Activated T-cell treated with anti-CD3 and anti-CD28 coated beads, Interleukin-2, amount 50 U/mL, for 48 hours (primary cell): ENCODE data around the gene SDSL.
A peak's percentile ranks its signal among the peaks of the same experiment; 100 is the strongest.

Source experiments
- DNase-seq, 2 experiments: peaks; one replicate each; pipeline ENCODE4 v3.0.0-alpha.2; 2020

Gene SDSL

DNA sequence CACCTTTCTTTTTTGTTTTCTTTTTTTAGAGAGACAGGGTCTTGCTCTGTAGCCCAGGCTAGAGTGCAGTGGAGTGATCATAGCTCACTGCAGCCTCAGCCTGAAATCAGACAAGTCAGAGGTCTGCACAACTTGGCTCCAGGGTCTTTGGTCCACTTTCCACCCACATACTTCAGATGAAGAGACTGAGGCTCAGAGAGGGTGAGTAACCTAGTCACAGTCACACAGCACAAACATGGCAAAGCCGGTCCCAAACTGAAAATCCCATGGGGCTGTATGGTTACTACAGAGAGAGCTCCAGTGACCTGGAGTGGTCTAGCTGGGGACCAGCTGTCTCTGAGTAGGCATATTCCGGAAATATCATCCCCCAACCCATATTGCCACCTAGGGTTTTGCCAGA lies 30.3 kb downstream of the SDSL start:
- DNase-seq: no peak

DNA sequence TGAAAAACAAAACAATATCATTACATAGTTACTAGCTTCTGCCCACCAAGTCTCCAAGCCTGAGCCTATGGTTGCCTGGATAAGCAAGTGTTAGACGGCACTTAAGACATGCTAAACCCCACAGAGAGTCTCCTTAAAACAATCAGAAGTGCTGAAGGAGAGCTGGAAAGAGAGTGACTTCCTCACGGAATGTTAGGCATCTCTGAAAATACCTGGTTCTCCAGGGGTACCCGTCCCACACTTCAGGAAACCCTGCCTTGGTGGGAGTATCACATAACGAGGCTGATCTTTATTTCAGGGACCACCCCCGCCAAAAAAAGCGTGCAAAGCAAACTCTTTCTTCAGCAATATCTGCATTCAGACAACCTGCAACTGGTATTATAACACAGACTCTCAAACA lies 31.1 kb downstream of the SDSL start:
- no peak for DNase-seq

DNA sequence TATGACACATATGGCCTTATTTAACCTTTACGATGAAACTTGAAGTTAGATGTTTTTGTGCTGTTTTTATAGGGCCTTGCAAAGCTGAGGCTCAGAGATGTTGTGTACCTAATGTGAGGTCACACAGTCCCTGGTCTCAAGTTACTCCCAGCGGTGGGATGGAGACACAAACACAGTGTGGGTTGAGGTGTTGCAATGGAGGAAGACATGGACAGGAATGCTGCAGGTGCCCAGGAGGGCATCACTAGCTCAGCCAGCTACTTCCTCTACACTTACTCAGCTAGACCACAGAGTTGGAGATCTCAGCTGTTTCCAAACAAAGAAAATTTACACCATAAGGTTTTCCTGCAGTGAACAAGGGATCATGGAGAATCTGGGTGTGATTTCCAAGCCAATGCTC lies 34.0 kb downstream of the SDSL start:
- no peak for DNase-seq

DNA sequence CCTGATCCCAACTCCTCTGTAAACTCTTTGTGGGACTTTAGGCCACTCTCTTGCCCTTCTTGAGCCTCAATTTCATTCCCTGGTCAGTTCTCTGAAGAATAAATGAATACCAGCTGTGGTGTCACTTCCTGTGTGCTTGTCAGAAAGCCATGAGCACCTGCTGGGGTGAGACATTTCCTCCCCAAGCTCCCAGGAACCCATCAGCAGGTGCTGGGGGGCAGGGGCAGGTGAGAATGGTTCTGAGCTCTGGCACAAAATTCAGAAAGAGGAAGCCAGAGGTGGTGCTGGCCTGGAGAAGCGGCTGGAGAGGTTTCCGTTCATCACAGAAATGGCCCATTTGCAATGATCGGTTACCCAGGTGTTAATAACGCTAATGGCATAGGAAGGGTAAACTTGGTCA lies 34.6 kb downstream of the SDSL start:
- DNase-seq: no peak

DNA sequence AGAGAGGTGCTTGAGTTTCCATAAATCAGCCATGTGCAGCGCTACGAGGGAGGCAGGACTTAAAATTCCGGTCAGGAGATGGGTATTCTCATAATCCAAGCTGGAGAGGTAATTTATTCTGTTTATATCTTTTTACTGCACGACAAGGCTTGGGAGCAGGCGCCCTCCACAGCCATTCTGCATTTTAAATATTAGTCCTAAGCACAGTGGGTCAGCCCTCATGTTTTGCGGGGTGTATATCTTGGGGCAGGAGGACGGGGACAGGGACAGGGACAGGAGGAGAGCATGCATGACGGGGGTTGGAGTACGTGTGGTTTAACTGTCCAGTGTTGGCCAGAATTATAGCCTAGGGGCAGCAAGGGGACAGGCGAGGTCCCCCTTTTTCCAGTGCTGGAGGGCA lies 35.0 kb downstream of the SDSL start:
- no peak for DNase-seq

DNA sequence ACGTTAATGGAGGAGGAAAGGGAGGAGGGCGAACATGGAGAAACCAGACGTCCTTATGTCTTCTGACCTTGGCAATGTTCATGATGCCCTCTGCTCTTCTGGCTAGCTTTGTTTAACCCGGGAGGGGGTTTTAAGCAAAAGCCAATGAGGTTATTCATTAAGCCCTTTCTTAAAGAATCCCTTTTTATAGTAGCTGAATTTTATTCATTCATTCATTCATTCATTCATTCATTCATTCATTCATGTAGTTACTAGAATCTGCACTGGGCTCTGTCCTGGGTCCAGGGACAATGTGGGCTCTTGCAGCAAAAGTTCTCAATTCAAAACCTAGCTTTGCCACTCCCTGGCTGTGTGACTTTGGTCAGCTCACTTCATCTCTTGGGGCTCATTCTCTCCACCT lies 35.5 kb downstream of the SDSL start:
- DNase-seq: no peak

DNA sequence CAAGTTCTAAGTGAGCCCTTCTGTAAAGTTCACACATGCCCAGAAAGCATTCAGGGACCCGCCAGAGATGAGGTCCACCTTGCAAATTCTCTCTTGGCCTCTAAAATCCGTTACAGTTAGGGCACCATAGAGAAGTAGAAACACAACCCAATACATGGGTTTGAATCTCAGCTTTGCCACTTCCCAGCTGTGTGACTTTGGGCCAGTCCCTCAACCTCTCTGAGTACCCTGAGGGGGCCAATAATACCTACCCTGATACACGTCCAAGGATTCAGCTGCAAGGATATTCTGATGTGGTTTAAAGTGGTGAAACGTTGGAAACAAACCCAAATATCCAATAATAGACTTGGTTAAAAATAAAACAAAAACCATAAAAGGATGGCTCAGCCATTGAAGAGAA lies 37.8 kb downstream of the SDSL start:
- DNase-seq: no peak

DNA sequence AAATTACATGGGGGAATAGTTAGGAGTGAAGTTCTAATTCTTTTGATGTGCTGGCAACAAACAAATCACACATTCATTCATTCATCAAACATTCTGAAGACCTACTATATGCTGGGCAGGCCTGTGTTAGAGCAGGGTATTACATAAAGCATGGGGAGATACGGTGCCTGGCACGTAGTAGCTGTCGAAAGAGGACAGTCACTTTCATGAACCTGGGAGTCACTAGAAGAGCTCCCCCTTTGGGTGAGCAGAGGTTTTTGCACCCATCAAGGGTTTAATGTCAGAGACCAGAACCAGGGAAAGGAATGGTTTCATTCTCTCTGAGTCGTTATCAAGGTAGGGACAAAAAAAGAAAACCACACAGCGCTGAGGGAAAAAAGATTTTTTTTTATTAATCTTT lies 39.5 kb downstream of the SDSL start:
- no peak for DNase-seq

DNA sequence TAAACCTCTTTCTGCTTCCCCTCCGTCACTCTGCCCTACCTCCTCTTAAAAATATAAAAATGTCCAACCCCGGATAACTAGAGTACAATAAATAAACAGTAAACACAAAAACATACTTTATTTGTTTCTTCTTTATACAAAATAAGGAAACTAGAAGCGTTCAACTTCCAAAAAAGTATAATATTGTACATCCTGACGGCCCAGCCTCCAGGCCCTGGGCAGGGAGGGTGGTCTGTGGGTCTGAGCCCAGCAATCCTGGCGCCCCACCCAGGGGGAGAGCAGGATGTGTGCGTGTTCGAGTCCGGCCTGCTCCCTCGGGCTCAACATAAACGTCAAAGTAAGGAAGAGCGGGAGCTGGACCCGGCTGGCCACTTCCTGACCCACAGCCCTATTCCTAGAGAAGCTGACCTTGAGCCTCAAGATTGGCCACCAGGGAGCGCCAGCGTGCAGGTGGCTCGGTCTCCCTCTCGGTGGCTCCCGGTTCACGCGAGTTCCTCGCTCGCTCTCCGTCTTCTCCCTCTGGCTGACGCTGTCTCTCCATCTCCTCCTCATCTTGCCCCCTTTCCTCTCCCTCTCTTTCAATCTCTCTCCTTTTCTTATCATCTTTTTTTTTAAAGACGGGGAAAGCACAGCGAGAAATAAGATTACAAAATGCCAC lies 40.1 kb downstream of the SDSL start:
- DNase-seq: peak; percentile 83 to 84

DNA sequence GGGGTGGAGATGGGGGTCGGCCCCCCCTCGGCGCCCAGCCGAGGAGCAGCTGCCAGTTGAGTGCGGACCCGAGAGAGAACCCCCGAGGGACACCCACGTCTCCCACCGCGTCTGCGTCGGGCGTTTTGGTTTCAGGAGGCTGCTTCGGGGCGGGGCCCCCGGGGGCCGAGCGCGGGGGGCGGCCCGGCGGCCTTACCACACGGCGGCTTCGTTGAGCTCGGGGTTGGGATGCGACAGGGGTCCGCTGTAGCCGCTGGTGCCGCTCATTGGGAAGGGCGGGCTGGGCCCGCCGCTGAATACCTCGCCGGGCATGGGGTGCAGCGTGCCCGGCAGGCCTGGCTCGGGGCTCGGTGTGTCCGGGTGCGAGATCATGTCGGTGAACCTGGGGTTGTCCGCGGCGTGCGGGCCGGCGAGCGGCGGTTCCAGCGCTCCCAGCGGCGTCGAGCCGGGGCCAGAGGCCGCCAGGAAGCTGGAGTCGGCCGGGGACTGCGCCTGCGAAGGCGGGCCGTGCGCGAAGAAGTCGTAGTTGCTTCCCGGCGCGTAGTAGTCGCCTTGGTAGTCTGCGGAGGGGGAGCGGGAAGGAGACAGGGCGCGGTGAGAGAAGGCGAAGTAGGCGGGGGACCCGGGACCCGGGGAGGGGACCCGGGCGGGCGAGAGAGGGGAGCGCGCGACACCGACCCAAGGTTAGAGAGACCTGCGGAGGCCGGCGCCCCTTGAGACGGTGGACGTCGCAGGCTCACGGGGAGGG lies 41.0 kb downstream of the SDSL start:
- peak; percentile 31 to 48 for DNase-seq

DNA sequence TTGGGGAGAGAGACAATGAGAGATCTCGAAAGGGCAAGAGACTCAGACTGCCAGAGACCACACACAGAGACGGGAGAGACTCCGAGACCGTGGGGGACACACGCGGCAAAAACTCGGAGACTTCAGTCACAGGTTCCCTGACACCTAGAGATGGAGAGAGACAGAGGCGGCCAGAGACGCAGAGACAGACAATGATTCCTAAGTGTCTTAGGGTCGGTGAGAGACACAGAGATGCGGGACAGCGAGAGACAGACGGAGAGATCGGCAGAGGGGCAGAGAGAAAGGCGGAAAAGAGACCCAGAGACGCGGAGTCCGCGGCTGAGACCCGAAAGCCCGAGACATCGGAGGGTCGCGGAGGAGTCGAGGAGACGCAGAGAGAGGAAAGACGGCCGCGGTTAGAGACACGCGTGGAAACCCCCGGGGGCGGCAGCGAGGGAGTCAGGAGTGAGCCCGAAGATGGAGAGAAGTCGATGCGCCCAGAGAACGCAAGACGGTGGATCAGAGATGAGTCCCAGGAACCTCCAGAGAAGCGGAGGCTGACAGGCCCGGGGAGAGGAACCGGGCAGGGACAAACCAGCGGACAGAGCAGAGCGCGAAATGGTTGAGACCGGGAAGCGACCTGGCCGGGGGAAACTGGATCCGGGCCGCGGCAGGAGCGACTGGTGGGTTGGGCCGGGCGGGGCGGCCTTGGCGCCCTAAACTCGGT lies 41.7 kb downstream of the SDSL start:
- peak in 1 of 2 experiments; percentile 34 for DNase-seq

DNA sequence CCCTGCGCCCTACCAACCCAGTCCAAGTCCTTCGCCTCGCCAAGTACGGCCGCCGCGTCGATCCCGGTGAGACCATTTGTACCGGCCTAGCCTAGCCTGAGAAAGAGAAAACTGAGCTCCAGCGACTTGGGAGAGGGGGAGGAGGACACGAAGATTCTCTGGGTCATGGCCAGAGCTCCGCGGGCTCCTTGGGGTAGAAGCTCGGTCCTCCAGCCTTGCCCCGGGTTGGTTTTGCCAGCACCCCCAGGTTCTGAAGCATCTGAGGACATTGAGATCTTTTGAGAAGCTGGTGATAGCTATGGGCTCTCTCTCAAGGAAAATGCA lies 42.2 kb downstream of the SDSL start:
- peak; percentile 30 to 39 for DNase-seq

DNA sequence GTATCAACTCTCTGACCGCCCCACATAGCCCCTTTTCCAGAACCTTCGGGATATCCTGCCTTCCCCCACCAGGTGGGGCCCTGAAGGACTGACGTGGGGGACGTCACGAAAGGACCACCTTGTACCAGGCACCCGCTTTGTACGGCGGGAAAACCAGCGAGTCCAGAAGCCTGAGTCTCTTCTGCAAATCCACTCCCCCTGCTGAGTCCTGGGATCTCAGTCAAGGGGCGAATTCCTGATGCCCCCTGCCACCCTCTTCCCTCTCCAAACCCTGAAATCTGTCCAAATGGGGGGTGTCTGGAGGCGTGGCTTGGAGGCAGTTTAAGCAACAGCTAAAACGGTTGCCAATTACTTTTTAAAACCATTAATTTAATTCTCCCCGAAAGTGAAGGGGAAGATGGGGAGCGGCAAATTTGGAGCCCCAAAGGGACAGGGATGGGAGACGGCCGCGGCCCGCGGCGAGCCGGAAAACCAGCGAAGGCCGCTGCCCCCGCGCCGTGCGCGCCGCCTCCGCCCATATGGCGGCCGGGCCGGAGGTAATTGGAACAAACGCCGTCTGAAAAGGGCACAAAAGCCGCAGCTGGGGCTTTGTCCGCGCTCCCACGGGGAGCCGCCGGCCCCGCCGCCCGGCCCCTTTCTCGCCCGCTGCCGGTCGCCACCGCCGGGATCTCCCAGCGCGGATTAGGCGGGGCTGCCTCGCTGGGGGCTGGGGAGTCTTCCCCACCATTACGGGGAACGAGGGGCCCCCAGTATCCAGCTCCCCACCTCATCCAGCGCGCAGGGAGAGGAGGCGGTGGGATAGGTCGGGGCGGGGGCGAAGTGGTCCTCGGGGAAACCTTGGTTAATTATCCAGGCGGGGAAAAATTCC lies 42.9 kb downstream of the SDSL start:
- peak; percentile 32 for DNase-seq

DNA sequence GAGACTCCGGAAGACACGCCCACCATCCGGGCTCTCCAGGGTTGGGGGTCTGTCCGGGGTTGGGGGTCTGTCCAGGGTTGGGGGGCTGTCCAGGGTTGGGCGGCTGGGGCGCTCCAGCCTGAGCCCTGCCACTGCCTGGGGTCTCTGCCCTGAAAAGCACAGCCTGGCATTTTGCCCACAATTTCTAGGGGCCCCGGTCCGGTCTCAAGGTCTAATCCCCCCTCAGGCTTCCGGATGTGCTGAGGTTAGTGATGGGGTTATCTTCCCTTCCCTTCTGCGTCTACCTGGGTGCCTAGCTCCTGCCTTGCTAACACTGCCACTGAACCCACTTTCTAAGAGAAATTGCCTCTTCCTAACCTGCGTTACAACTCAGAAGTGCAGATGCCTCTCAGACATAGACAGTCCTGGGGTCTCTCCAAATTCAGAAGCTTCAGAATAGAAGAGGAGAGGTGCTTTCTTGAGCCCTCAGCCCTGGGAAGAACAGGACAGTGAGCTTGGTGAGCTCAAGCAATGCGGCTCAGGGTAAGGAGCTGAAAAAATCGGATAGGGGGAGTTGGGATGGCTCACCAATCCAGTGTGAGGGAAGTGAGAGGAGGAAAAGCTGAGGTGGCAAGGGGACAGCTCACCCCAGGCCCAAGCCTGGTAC lies 43.8 kb downstream of the SDSL start:
- DNase-seq: peak; percentile 23 to 31

DNA sequence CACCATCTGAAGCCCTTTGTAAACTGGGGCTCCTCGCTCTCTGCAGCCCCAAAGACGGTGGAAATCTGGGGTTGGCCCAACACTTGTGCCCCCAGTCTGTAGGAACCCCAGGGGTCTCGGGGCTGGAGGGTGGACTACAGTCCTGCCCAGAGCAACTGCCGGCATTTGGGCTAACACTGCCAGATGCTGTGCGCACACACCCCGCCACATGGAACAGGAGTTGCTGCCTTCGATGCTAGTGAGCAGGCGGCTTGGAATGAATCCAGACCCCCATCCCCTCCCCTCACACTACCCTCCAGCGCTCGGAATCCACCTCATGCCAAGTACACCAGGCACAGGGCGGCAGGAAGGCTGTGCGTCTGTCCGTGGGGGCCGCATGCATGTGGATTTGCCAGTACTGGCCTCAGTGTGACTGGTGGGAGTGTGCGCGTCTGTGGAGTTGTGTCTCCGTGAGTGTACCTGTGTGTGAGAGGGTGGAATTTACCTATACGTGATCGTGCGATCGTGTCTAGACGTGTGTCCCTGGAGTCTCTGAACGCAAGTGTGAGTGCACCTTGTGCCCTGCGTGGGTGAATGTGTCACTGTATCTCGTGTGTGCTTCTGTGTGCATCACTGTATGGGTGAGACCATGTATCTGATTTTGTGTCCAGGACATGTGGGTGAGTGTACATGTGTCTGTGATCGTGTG lies 44.4 kb downstream of the SDSL start:
- DNase-seq: peak; percentile 31 to 34

DNA sequence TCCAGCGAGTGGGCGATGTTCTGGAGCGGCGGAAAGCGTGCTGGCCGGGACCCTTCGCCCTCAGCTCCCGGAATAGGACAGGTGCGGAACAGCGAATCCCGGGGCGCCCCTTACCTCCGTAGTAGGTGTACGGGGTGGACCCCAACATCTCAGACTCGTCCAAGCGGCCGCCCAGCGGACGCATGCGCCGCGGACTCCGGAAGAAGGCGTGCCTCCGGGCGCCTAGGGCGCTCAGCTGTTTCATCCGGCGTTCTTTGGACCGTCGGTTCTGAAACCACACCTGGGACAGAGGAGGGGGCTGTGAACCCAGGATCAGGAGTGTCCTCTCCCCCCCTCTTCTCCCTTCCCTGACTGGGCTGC lies 44.9 kb downstream of the SDSL start:
- DNase-seq: no peak

DNA sequence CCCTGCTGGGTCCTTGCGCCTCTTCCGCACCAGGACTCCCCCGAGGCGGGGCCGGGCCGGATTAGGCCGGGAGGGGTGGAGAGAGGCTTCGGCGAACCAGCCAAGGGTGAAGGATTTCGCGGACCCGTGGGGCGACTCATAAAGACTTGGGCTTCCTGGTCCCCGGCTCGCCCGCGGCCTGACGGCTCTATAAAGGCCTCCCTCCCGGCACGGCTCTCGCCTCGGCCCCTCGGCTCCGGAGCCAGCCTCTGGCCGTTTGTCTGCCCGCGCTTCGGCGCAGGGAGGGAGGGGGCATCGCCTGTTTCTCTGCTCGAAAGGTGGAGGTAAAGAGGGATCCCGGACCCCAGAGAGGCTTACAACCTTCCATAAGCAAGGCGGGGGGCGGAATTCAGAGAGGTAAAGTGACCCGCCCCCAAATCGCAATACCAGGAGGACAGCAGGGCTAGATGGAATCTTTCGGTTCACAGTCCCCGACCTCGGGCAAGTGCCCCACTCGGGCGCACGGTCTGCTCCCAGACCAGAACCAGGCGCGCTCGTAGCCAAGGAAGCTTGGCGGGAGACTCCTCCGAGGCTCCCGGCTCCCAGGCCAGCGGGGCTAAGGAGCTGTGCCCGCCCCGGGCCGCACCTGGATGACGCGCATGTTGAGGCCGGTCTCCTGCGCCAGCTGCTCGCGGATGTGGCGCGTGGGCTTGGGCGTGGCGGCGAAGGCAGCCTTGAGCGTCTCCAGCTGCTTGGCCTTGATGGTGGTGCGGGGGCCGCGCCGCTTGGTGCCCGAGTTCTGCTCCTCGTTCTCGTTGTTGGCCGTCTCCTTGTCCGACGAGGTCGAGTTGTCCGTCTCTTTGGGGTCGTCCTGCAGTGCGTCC lies 45.6 kb downstream of the SDSL start:
- peak; percentile 45 to 48 for DNase-seq

DNA sequence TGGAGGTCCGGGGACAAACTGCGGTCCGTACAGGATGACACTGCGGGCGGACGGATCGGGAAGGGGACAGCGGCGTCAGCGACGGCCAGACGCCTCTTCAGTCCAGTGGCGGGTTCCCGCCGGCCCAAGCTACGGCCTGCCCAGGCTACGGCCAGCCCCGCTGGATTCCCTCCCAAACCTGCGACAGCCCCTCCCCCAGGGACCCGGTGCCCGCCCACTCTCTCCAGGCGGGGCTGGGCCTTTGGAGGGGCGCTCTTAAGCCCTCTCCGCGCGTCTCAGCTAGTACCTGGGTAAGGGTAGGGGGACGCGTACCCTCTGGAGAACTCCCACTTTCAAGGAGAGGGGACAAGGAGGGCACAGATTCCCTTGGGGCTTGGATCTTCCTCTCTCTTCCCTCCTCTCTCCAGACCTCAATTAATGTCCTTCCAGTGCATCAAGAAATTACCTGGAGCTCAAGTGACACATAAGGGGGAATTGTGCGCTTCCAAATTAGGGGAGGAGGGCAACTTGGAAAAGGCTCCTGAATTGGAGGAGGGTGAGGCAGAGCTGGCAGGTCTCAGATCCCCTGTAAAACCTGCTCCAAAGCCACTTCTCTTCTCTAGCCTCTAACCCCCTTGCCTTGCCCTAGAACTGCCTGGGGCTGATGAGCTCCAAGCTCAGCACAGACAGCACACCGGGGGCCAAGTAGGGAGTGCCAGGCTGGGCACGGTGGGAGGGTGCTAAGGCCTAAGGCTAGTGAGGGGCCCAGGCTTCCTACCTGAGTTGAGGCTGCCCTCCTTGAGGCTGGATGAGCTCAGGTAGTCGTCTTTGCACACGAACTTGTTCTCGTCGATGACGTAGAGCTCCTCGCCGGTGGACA lies 46.4 kb downstream of the SDSL start:
- DNase-seq: peak in 1 of 2 experiments; percentile 27

DNA sequence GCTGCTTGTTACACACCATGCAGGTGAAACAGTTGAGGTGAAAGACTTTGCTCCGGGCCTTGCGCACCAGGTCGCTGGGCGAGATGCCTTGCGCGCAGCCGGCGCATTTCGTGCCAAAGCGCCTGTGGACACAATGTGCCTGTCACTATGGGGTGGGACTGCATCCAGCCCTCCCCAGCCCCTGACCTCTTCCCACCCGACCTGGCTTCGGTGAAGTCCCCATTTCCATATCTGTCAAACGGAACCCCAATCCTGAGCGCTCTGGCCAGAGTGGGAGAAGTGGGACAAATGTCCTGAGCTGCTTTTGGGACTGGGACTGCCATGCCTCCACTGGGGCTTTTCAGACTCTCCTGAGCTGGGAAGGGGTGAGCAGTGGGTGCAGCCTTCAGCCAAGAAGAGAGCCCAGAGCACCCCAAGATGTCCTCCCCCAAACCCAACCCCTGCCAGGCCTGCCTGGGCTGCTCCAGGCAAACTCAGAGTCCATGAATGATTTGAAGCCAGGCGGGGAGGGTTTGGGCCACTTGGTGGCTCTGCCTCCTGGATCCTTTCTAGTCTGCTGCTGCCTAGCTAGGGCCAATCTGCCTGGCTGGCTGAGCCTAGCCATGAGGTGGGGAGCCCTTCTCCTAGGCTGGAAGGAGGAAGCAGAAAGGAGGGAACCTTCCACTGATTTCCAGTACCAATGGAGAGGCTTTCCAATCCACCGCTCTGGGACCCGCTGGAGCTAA lies 47.2 kb downstream of the SDSL start:
- peak; percentile 18 to 26 for DNase-seq
